IPS DF 19.7 (cell line): ENCODE measurements around the gene COPG2.
"Not testable (repeated sequence)": the region's sequence is repeated elsewhere in the genome, so short reads cannot be mapped to it uniquely, and the experiment has no call there.

Experiments
- DNase-seq: peaks from one replicate; pipeline ENCODE4 v3.0.0-alpha.2; 2013; ENCODE audit warnings: low read depth, low spot score

Gene COPG2

DNA sequence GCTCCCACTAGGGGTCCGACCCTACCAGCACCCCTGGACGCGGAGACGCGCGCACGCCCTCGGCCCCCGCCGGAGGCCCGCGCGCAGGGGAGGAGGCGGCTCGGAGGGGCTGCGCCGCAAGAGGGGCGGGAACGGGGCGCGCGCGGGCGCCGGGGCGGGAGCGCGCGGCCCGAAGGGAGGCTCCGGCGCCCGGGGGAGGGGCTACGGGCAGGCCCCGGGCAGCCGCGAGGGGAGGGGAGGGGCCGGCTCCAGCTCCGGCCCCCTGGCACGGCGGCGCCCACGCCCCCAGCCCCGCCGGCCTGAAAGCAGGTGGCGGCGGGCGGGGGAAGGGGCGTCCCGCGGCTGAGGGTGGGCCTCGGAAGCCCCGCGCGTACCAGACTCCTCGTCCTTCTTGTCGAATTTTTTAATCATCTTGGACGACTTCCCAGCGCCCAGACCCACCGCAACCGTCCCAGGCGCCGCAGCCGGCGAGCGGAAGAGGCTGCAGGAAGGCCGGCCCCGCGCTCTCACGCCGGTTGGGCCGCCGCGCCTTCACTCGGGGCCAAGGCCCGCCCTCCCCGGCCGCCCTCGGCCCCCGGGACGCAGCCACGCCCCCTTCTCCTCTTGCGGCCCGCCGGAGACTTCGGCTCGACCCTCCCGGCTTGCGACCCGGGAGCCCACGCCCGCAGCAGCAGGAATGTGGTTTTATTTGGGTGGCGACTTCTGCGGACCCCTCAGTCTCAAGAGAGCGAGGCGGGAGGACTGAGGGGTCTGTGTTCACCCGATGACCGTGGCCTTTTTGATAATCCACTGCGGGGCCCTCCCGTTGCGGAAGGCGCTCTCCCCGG lies at the start of gene COPG2:
Gene COPG2 (minus strand): TSS at position 491 of the 827 bp plus-strand sequence. CDS start 80 bp downstream, at position 411.
- DNase-seq = no peak

GRCh38 chr7:130712416-130712815 lies 43.9 kb upstream of the COPG2 start:
- no peak for DNase-seq

DNA sequence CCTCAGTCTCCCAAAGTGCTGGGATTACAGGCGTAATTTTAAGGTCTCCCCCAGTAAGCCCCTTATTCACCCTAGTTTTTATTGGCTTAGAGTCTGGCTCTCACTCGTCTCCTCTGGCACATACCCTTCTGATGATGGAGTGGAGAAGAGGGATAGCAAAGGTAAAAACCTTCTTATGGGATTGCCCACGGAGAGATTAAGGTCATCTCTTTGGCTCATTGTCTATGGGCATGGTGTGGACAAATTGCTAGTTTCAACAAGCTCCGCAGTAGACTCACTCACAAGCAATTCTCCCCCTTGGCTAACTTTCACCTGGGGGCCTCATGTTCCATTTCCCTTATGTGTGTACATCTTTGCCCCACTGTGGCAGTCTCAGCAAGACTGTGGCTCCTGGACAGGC lies 40.2 kb upstream of the COPG2 start:
- no peak for DNase-seq

- DNase-seq = no peak
Measured at GRCh38 chr7:130708001-130708400, 39.5 kb upstream of the COPG2 start.

DNA sequence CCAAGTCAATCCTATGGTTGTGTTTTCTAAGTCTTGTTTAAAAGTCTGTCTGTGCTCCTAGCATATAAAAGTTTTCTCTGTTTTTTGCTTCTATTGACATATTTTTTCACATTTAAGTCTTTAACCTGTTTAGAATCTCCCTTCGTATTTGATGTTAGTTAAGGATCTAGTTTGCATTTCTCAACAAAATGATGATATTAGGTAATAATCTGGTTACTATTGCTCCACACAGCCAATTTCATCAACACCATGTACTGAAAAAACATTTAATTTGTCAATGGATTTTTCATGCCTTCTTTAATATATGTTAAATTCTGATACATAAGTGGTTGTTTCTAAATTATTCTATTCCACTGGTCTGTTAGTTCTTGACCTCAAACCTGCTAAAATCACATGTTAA lies 35.3 kb upstream of the COPG2 start:
- no peak for DNase-seq

DNA sequence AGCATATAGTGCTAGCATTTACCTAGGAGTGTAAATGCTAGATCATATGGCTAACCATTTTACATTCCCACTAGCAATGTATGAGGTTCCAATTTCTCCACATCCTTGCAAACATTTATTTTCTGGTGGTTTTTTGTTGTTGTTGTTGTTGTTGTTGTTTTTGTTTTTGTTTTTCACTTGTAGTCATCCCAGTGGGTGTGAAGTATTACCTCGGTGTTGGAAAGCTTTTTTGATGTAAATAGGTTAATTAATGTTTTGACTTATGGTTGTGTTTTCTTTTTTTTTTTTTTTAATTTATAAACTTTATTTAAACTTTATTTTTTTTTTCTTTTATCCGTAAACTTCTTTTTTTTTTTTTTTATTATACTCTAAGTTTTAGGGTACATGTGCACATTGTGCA lies 33.1 kb upstream of the COPG2 start:
- no peak for DNase-seq

DNA sequence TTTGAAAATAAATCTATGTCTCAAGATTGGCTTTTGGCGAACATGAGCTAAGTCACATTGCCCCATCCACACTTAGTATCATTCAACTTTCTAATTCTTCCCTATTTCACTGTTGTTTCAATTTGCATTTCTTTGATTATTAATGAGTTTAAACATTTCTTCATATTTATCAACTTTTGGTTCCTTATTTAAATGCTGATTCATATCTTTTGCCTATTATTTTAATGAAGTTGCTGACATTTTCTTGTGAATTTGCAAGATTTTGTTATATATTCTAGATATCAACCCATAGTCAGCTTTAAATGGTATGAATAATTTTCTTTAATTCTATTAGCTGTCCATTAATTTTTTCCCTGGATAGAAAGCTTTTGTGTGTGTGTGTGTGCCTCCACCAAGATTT lies 32.2 kb upstream of the COPG2 start:
- no peak for DNase-seq

- DNase-seq = no peak
Measured at GRCh38 chr7:130699686-130700085, 31.1 kb upstream of the COPG2 start.

DNA sequence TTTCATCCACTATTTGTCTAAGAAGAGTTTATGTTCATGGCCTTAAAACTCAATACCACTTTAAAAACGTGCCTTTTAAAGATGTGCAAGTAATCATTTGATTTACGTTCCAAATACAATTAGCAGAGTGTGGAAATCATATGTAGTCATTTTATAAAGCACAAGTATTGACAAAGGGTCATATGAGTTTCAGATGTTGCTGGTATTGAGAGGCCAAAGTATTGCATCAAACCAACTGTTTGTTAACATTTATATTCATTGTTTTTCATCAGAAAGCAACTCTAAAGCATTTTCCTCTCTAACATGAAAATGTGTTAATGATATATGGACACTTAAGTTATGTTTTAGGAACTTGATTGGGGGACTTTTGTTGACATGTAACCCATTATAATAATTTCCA lies 29.3 kb upstream of the COPG2 start:
- DNase-seq = no peak

DNA sequence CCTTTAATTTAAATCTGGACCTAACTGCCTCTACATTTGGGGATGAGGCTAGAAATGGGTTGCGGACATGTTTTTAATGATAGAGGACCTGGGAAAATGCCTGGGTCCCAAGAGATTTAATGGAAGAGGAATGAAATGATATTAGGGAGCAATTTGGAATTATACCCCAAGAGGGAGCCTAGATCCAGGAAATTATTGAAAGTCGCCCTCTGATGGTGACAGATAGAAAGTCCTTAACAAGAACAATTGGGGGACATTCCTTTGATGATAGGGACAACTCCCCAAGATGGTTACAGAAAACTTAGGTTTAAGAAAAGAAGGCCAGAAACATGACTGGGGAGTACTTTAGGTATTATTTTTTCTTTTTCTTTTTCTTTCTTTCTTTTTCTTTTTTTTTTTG lies 27.3 kb upstream of the COPG2 start:
- peak; percentile 20 for DNase-seq

- not testable (repeated sequence) for DNase-seq
Measured at GRCh38 chr7:130692396-130692795, 23.8 kb upstream of the COPG2 start.

- DNase-seq = no peak
Measured at GRCh38 chr7:130689683-130690082, 21.1 kb upstream of the COPG2 start.

DNA sequence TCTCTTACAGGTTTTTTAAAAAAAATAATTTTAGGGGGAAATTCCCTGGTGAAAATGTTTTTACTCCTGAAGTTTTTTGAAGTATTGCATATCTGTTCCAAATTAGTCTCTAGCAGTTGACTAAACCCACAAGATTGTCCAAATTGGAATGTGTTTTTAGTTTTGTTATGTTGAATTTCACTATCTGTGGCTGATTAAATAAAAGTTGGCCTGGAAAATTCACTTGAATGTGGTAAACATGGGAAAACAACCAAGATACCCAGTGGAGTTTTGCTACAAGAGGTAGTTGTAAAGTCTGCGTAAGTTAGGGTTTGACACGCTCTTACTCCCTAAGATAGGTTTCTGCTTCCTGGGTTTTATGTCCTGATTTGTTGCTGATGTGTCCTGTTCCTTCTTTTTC lies 14.5 kb upstream of the COPG2 start:
- no peak for DNase-seq

DNA sequence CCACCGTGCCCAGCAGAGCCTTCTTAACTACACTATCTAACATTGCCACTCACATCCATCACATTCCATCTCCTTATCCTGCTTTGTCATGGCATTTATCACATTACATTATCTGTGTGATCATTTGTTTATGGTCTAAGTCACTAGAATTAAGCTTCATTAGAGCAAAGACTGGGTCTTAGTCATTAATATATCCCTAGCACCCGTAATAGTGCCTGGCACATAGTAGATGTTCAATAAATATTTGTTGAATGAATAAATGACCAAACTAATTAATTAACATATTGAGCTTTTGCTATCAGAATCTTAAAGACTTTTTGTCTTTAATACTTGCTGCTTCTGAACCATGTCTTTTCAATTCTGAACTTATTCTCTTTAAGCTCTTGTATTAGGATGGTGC lies 5.9 kb upstream of the COPG2 start:
- DNase-seq = no peak

DNA sequence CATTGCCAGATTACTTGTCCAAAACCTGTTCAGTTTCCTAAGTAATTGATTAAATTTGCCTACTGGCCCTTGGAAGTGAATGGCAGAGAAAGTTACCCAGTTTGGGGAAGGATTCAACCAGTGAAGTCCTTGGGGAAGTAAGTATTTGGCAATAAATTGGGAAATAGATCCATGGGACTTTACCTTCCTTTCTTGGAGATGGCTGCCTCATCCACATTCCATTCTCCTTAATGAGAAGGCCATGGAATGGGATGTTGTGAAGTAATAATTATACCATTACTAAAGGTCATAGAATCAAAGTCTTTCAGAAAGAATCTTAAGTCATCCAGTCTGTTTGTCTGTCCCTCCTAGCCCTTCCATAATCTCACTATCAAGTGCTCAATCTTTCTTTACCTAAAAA lies 4.5 kb upstream of the COPG2 start:
- no peak for DNase-seq

GRCh38 chr7:130672146-130672545 lies 3.6 kb upstream of the COPG2 start:
- DNase-seq = no peak

- no peak for DNase-seq
Measured at GRCh38 chr7:130669085-130669700, 645 bp upstream of the COPG2 start.

- no peak for DNase-seq
Measured at GRCh38 chr7:130667593-130668257, 823 bp downstream of the COPG2 start.

GRCh38 chr7:130662426-130662825 lies 6.1 kb downstream of the COPG2 start:
- DNase-seq = no peak

- no peak for DNase-seq
Measured at GRCh38 chr7:130655286-130655685, 13.3 kb downstream of the COPG2 start.

DNA sequence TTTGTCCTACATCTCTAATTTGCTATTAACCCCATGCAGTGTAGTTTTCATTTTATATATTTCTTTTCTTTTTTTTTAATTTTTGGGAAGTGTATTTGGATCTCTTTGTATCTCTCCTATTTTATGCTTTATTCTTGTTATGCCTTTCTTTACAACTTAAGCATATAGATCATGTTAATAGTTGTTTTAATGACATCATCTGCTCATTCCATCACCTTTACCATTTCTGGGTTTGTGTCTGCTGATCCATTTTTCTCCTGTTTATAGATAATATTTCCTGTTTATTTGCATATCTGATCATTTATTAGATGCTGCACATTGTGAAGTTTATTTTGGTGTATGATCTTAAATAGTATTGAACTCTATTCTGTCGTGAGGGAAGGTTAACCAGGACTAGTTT lies 13.7 kb downstream of the COPG2 start:
- no peak for DNase-seq

DNA sequence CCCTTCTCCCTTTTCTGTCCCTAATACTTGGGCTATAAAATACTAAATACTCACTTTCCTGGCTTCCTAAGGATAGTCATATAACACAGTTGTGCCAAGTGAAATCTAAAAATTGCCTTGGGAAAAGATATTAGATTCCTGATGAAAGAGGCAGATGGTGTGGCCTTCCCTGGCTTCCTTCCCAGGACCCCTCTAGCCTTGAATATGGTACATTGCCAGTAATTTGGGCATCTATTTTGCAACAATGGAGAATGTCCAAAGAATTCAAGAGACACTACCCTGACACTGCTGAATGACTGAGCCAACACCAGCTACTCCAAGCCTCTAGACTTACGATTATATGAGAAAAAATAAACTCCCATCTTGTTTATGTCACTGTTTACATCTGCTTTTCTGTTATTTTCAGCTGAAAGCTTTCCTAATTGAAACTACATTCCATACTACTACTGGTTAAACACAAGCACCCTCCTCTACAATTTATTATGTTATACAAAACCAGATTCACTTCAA lies 17.9 kb downstream of the COPG2 start:
- DNase-seq = no peak
